Neural cell (in vitro differentiated cells): ENCODE measurements around the gene LSM5. TPM values are rescaled to one million over a fixed set of nuclear protein-coding genes. Genes with fewer than 3 reads are reported as not detected.

ENCODE experiments used
- H2AFZ ChIP-seq: fragments of 200-600, 300-800 bp; sonication (generic), shearing (Covaris generic); 2 replicates; pipeline ENCODE4 v1.6.0; 2014; ENCODE audit warnings: low read depth, mild to moderate bottlenecking, antibody characterized with exemption, low read length, moderate library complexity
- H3F3A ChIP-seq: fragments of 200-600 bp; shearing (Covaris generic); 2 replicates; pipeline ENCODE4 v1.6.1; 2016; ENCODE audit warnings: mild to moderate bottlenecking, moderate library complexity, mixed read lengths, antibody characterized with exemption, low read length; ENCODE audit not compliant: insufficient read depth, poor library complexity, severe bottlenecking
- H3K27ac ChIP-seq: fragments of 200-600, 300-800 bp; sonication (generic), shearing (Covaris generic); 2 replicates; pipeline ENCODE4 v1.5.1; 2014; ENCODE audit warnings: mild to moderate bottlenecking, low read length, moderate library complexity
- H3K27me3 ChIP-seq: fragments of 300-800, 200-600 bp; sonication (generic), shearing (Covaris generic); 2 replicates; pipeline ENCODE4 v1.6.0; 2014; ENCODE audit warnings: mild to moderate bottlenecking, low read depth, low read length, moderate library complexity; ENCODE audit not compliant: insufficient read depth
- H3K36me3 ChIP-seq: fragments of 300-800, 200-600 bp; sonication (generic), shearing (Covaris generic); 2 replicates; pipeline ENCODE4 v1.5.1; 2014; ENCODE audit warnings: mild to moderate bottlenecking, antibody characterized with exemption, low read length, moderate library complexity; ENCODE audit not compliant: insufficient read depth
- H3K4me2 ChIP-seq: fragments of 300-800, 200-600 bp; sonication (generic), shearing (Covaris generic); 2 replicates; pipeline ENCODE4 v1.6.0; 2014; ENCODE audit warnings: mild to moderate bottlenecking, low read length
- H3K4me3 ChIP-seq: fragments of 300-800, 200-600 bp; sonication (generic), shearing (Covaris generic); 2 replicates; pipeline ENCODE4 v1.5.1; 2014; ENCODE audit warnings: mild to moderate bottlenecking, low read length, moderate library complexity
- H3K79me2 ChIP-seq: fragments of 200-600 bp; shearing (Covaris generic); replicated peaks from 2 replicates; pipeline ENCODE4 v1.6.0; 2014; ENCODE audit warnings: mild to moderate bottlenecking, low read length, moderate library complexity; ENCODE audit not compliant: insufficient read depth
- H3K9ac ChIP-seq: fragments of 300-800, 200-600 bp; sonication (generic), shearing (Covaris generic); 2 replicates; pipeline ENCODE4 v1.6.1; 2016; ENCODE audit warnings: mild to moderate bottlenecking, low read length, mixed read lengths
- H3K9me2 ChIP-seq: fragments of 200-600 bp; shearing (Covaris generic); 2 replicates; pipeline ENCODE4 v1.6.1; 2016; ENCODE audit warnings: mild to moderate bottlenecking, low read length, mixed read lengths; ENCODE audit not compliant: insufficient read depth
- H3K9me3 ChIP-seq: fragments of 200-600, 300-800 bp; sonication (generic), shearing (Covaris generic); 2 replicates; pipeline ENCODE4 v1.6.1; 2016; ENCODE audit warnings: mild to moderate bottlenecking, mixed run types, low read length, moderate library complexity, mixed read lengths
- H4K20me1 ChIP-seq: fragments of 200-600 bp; shearing (Covaris generic); 2 replicates; pipeline ENCODE4 v1.6.1; 2016; ENCODE audit warnings: mild to moderate bottlenecking, mixed run types; ENCODE audit not compliant: insufficient read depth
- CTCF ChIP-seq: fragments of 450-650 bp; IDR thresholded peaks from 2 replicates; pipeline ENCODE4 v1.5.1; 2014; ENCODE audit warnings: antibody characterized with exemption, mild to moderate bottlenecking, moderate library complexity; ENCODE audit not compliant: poor library complexity, severe bottlenecking
- EP300 ChIP-seq: fragments of 450-650 bp; conservative IDR thresholded peaks from 2 replicates; pipeline ENCODE4 v1.6.1; 2014; ENCODE audit warnings: antibody characterized with exemption, mild to moderate bottlenecking, moderate library complexity; ENCODE audit not compliant: poor library complexity, severe bottlenecking
- EZH2 ChIP-seq: fragments of 200-600, 300-800 bp; shearing (Covaris generic), sonication (generic); IDR thresholded peaks from 2 replicates; pipeline ENCODE4 v1.6.1; 2014; ENCODE audit warnings: antibody characterized with exemption, low read length, borderline replicate concordance, mild to moderate bottlenecking; ENCODE audit not compliant: insufficient read depth, poor library complexity, severe bottlenecking
- MXI1 ChIP-seq: fragments of 450-650 bp; conservative IDR thresholded peaks from 2 replicates; pipeline ENCODE4 v1.6.1; 2014; ENCODE audit warnings: antibody characterized with exemption, mild to moderate bottlenecking; ENCODE audit not compliant: poor library complexity, severe bottlenecking
- POLR2AphosphoS5 ChIP-seq: IDR thresholded peaks from 2 replicates; pipeline ENCODE4 v1.6.1; 2012
- RAD21 ChIP-seq: fragments of 450-650 bp; conservative IDR thresholded peaks from 2 replicates; pipeline ENCODE4 v1.6.1; 2014; ENCODE audit warnings: antibody characterized with exemption, mild to moderate bottlenecking, moderate library complexity
- SMC3 ChIP-seq: fragments of 450-650 bp; conservative IDR thresholded peaks from 2 replicates; pipeline ENCODE4 v1.6.1; 2014; ENCODE audit warnings: antibody characterized with exemption, mild to moderate bottlenecking, moderate library complexity; ENCODE audit not compliant: poor library complexity
- TAF1 ChIP-seq: IDR thresholded peaks from 2 replicates; pipeline ENCODE4 v1.6.1; 2012; ENCODE audit warnings: low read depth
- polyA plus RNA-seq: library from polyadenylated mRNA; depleted of rRNA; stranded (reverse); fragments of >200 nt; gene quantifications from 2 replicates; pipeline ENCODE4 v1.2.3, GENCODE V29; 2014
- TF ChIP-seq, protein P1 (sequence below): IDR thresholded peaks from 2 replicates; pipeline ENCODE4 v1.6.1; 2012; ENCODE audit warnings: borderline replicate concordance

Gene LSM5
- polyA plus RNA-seq, 1 donor from 2014 or later, result 100 TPM

- Histone ChIP-seq H3K9me2 (no peaks in the 10 kb centered on the region), H3K79me2 (peaks cover 3% of the 10 kb centered on the region), H3K9me3 (no peaks in the 10 kb centered on the region), H3F3A (no peaks in the 10 kb centered on the region), H3K27me3 (no peaks in the 10 kb centered on the region), H2AFZ (no peak overlapping the region), H4K20me1 (no peaks in the 10 kb centered on the region), H3K36me3 (peaks cover 5% of the 10 kb centered on the region), H3K4me2 (no peak overlapping the region), H3K27ac (no peak overlapping the region), H3K4me3 (no peak overlapping the region), H3K9ac (no peak overlapping the region)
- TF ChIP-seq, protein P1, sequence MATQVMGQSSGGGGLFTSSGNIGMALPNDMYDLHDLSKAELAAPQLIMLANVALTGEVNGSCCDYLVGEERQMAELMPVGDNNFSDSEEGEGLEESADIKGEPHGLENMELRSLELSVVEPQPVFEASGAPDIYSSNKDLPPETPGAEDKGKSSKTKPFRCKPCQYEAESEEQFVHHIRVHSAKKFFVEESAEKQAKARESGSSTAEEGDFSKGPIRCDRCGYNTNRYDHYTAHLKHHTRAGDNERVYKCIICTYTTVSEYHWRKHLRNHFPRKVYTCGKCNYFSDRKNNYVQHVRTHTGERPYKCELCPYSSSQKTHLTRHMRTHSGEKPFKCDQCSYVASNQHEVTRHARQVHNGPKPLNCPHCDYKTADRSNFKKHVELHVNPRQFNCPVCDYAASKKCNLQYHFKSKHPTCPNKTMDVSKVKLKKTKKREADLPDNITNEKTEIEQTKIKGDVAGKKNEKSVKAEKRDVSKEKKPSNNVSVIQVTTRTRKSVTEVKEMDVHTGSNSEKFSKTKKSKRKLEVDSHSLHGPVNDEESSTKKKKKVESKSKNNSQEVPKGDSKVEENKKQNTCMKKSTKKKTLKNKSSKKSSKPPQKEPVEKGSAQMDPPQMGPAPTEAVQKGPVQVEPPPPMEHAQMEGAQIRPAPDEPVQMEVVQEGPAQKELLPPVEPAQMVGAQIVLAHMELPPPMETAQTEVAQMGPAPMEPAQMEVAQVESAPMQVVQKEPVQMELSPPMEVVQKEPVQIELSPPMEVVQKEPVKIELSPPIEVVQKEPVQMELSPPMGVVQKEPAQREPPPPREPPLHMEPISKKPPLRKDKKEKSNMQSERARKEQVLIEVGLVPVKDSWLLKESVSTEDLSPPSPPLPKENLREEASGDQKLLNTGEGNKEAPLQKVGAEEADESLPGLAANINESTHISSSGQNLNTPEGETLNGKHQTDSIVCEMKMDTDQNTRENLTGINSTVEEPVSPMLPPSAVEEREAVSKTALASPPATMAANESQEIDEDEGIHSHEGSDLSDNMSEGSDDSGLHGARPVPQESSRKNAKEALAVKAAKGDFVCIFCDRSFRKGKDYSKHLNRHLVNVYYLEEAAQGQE, result no peak
- TF ChIP-seq SMC3 (no peak), EZH2 (no peak), TAF1 (no peak), EP300 (no peak), RAD21 (no peak), POLR2AphosphoS5 (no peak), CTCF (no peak)
These were observed 25.8 kb upstream of the LSM5 start for GRCh38 chr7:32515890-32516550.

GRCh38 chr7:32513210-32513609 lies 23.0 kb upstream of the LSM5 start:
- no peak overlapping the region for H3K4me2 ChIP-seq
- no peak overlapping the region for H2AFZ ChIP-seq
- H3K79me2 ChIP-seq, result peaks cover 17% of the 10 kb centered on the region
- H4K20me1 ChIP-seq, result no peaks in the 10 kb centered on the region
- H3K9ac ChIP-seq, result no peak overlapping the region
- no peaks in the 10 kb centered on the region for H3F3A ChIP-seq
- no peak for TF ChIP-seq SMC3
- no peak for TF ChIP-seq TAF1
- no peak for TF ChIP-seq EP300
- TF ChIP-seq CTCF, result no peak
- TF ChIP-seq MXI1, result no peak
- TF ChIP-seq, protein P1, result no peak
- TF ChIP-seq EZH2, result no peak
- no peak for TF ChIP-seq RAD21
- no peak for TF ChIP-seq POLR2AphosphoS5
- no peak overlapping the region for H3K27ac ChIP-seq
- H3K9me2 ChIP-seq, result no peaks in the 10 kb centered on the region
- no peaks in the 10 kb centered on the region for H3K9me3 ChIP-seq
- no peak overlapping the region for H3K4me3 ChIP-seq
- H3K27me3 ChIP-seq, result no peaks in the 10 kb centered on the region
- no peaks in the 10 kb centered on the region for H3K36me3 ChIP-seq
